Measurements from ENCODE around the gene CHRND.

Gene CHRND

DNA sequence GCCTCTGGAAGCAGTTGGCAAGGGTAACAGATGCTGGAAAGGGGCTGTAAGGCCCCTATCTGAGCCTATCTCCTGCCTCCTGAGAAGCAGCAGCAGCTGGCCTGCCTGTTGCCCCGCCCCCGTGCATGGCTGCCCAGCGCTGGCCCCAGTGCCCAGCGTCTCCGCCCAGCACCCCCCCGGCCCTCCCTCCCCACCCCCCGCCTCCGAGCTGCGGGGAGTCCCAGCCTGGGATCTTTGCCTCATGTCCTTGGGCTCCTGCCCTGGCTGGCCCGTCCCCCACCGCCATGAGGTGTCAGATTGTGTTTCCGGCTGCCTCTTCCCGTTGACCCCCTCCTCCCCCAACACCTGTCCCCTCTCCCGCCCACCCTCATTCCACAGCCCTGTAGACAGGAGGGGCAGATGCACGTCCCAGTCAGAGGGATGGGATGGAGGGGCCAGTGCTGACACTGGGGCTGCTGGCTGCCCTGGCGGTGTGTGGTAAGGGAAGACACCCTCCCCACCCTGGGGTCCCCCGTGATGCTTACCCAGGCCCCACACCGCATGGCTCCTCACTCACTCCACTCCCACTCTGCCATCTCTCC, at the start of gene CHRND:
Gene CHRND, plus strand, starts transcription at position 370 of the 581 bp plus-strand sequence. Its CDS starts 56 bp downstream, at position 426.
- no peak for DNase-seq (ENCODE audit: low read depth)

DNA sequence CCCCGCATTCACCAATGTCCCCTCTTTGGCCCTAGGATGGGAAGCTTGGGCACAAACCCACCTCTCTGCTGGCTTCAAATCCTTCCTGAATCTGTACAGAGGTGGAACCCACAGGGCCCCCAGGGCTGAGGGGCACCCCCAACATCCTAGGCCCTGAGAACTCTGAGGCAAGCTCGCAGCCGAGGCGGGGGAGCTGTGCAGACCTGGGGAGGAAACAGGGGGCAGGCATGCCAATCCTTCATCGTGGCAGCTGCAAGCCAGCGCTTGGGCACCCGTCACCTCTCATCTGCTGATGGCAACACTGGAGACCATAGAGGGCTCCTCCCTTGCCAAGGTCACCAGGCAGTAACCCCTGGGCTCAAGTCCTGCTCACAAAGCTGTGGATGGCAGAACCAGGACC, 49.2 kb upstream of the CHRND start:
- DNase-seq (ENCODE audit: low read depth) = no peak

DNA sequence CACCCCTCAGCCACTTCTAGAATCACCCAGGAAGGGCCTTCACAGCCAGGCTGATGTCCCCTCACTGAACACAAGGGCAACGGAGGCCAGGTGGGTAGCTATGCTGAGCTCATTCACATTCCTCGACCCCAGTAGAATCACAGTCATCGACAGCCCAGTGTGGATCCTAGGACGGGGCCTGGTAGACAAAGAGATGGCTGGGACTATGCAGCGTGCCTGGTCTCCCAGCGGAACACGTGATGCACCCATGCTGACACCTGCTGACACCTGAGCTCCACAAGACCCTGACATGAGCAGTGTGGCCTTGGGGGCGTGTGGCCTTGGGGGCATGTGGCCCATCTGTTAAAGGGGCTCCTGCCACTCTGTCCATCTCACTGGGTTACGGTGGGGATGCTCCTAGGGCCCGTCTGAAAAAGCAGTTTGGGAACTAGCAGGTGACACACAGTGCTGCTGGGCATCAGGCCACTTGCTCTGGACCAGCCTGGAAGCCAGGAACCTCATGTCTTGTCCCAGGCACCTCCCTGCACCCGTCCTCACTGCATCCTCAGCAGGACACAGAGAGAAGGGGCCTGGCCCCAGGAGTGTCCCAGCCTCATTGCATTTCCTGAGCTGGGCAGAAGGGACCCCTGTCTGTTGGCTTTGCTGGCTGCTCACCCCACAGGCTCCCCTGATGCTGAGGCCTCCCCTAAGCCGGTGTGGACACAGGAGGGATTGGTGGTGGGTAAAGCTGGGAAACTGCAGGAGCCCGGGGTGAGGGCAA, 48.0 kb upstream of the CHRND start:
- DNase-seq (ENCODE audit: low read depth) = no peak

DNA sequence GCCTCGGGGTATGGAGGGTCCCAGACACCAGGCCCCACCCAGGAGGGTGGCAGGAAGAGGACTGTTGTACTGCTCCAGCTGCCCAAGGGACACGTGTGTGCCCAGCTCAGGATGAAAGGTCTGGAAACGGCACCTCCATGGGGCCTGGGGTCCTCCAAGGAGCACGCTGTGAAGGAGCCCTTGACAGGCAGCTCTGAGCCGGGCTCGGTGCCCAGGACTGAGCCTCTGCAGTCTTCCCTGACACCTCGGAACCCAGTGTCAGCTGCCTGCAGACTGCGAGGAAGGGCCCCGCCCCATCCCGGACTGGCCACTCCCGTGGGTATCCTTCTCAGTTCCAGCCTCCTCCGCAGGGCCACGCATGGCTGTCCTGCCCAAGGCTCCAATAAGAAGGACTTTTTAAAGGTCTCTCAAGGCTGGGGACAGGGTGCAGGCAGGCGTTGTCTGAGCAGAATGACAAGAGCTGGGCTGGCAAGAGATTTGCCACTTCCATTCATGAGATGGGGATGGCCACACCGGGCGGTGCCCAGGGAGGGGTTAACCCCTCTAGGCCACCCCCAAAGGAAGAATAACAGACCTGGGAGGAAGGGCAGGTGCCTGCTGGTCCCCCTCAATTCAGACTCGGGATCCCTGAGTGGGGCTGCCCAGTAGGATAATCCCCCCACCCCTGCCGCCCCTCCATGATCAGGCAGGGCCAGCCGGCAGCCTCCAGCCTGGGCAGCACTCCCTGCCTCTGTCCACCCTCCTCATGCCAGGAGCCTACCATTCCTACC, 47.2 kb upstream of the CHRND start:
- DNase-seq (ENCODE audit: low read depth) = no peak

DNA sequence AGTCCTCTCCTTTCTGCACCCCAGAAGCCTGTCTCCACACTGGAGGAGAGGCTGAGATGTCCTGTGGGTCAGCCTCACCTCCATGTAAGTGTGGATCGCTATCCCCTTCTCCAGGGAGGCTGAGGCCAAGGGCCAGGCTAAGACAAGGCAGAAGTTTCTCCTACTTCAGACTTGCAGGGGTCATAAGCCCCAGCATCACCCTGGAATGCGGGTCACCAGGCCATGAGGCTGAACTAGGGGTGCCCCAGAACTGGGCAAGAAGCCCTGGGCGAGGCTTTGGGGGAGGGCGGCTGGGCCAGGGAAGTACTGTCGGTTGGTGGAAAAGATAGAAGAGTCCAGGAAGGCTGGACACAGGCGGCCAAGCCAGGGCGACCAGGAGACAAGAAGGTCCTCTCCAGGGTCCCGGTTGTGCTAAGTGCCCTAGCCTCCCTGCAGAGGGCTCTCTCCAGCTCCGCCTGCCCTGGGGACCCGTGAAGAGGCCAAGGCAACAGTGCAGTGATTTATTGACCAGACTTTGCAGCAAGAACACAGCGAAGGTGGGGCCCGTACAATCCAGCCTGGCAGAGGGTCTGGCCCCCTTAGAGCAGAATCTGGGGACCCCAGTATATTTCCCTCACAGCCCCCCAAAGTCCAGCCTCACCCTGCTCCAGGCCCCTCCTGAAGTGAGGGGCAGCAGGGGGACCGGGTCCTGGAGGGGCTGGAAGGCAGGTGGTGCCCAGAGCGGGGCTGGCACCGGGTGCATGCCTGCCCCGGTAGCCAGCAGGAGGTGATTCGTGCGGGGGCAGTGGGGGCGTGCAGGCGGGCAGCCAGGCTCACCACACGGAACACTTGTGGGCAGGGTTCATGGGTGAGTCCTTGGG, 46.4 kb upstream of the CHRND start:
- no peak for DNase-seq (ENCODE audit: low read depth)

DNA sequence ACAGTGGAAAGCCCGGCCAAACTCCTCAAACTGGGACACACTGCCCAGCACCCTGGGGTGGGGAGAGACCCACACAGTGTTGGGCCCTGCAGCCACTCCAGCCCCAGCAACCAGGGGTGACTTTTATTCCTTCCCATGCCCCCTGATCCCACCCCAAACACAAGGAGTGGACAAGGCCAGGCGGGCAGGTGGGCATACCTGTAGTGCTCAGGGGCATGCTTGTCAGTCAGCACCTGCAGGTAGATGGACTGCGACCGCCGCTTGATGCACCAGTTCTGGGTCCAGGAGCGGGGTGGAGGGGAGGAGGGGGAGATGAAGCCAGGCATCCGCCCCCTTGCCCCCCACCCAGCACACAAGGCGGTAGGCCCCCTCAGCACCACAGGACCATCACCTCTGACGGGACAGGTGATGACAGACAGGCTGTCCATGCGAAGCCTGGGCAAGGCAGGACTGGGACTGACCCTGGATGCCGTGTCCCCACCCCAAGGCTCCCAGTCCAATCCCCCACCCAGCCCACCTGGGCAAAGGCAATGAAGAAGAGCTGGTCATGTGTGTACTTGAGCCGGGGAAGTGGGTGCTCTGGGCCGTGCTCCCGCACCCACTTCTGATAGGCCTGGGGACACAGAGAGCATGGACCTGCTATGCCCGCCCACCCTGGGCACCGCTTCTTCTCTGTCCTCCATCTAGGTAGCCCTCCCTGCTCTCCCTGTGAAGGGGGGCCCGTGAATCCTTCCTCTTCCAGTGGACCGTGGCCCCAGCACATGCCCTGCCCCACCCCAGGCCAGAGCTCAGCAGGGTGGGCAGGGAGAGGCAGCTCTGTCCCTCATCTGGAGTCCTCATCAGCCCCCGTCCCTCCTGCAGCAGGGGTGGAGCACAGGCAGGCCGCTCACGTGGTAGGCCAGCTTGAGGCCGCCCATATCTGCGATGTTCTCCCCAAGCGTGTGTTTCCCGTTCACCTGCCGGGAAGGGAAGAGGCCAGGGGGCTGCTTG, 45.5 kb upstream of the CHRND start:
- DNase-seq (ENCODE audit: low read depth) = no peak

DNA sequence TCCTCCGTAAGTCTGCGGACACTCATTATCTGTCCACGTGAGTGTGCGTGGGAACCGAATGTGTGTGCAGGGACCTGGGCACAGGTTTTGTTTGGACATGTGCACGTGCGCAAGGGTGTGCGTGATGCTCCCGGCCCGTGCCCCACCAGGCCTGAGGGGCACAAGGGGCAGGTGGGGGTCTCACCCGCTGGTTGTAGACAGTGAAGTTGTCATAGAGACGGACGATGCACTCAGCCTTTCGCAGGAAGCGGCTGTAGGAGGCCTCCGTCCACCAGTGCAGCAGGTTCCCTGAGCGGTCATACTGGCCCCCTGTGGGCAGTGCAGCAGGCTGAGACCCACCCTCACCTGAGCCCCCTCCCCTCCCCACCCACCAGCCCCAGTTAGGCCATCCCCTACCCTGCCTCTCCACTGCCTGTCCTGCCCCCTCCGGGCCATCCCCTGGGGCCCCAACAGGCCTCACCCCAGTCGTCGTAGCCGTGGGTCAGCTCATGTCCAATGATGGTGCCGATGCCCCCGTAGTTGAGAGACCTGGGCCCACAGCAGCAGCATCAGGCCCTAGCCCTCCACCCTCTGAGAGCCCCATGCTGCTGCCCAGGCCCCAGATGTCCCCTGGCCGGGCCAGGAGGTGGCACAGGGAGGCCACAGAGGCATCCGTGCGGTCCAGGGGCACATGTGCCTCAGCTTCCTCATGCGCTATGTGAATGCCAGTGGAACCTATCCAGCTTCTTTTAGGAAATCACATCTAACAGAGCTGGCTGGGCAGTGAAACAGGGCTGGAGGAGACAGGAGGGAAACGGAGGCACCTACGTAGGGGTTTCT, 44.4 kb upstream of the CHRND start:
- no peak for DNase-seq (ENCODE audit: low read depth)

DNA sequence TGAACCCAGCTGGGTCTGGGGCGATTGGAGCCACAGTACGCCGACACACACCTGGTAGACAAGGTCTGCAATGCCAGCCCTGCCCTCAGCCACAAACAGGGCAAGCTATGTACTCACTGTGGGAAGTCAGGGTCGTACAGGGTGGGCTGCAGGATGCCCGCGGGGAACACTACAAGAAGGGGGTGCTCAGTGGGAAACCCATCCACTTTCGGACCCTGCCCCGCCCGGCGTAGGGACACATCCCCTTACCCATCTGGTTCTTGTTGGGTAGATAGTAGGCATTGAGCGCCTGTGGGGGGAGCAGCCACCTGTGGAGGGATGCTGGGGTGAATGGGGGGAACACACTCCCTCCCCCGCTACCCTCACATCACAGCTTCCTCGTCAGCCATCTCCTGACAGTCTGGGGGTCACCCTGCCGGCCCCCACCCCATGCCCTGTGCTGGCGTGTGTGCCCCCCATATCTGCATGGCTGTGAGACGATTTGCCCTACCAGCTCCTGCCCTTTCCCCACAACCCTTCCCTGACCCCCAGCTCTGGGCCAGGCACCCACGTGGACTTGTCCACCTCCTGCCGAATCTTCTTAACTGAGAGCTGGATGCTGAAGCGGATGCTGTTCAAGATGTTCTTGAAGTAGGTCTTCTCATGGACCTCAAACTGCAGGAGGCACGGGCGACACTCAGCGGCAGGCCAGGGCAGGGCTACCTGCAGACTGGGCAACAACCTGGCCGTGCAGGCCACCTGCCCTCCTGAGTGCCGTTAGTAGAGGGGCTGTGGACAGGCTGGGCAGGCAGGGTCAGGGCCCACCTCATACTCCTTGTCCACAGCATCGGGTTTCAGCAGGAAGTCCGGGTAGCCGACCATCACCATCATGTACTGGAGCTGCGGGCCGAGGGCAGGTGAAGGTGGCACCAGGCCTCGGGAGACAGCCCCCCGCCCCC, 43.4 kb upstream of the CHRND start:
- DNase-seq (ENCODE audit: low read depth) = no peak

DNA sequence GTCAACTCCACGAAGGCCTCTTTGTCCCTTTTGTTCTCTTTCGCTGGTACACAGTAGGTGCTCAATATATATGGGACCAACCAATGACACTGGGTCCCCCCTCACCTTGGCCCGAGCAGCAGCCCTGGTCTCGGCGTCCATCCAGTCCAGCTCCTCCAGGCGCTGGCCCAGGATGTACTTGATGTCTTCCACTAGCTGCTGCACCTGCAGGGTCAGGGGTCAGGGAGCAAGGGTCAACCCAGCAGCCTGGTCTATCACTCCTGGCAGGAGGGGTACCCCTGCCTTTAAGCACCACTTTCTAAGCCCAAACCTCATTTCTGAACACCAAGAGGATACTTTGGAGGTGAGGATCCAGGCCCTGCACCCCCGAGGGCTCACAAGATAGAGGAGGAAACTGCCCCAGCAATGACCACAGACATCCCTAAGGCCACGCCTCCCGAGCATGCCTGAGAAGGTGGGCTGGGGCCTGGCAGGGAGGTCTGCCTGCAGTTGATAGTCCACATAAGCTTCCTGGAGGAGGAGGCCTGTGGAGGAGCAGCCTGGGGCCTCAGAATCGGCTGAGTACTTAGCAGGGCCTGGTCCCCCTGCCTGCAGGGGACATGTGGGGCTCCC, 42.5 kb upstream of the CHRND start:
- DNase-seq (ENCODE audit: low read depth) = no peak

DNA sequence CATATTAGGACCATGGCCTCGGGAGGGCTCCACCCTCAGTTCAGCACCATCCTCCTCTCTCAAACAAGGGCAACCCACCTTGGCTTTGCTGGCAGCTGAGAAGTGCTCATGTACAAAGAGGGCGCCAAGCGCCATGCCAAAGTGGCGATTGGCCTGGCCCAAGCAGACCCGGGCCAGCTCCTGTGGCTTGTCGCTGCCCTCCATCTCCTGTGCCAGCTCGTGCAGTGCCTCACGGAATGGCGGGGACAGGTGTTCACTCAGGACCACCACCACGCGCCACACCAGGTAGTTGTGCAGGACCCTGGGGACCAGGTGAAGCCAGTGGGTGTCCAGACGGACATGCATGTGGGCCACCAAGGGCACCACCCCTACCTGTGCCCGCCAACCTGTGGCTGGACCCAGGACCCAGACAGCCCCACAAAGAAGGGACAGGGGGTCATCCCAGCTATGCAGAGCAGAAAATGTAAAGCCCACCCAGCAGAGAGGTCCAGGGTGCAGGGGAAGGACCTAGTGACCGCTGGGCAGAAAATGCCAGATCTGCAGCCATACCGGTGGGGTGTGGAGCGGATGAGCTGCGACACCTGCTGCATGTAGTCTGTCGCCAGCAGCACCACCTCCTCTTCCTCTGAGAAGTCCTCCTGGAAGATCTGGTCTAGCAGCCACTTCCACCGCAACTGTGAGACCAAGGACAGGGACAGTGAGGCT, 41.9 kb upstream of the CHRND start:
- no peak for DNase-seq (ENCODE audit: low read depth)

DNA sequence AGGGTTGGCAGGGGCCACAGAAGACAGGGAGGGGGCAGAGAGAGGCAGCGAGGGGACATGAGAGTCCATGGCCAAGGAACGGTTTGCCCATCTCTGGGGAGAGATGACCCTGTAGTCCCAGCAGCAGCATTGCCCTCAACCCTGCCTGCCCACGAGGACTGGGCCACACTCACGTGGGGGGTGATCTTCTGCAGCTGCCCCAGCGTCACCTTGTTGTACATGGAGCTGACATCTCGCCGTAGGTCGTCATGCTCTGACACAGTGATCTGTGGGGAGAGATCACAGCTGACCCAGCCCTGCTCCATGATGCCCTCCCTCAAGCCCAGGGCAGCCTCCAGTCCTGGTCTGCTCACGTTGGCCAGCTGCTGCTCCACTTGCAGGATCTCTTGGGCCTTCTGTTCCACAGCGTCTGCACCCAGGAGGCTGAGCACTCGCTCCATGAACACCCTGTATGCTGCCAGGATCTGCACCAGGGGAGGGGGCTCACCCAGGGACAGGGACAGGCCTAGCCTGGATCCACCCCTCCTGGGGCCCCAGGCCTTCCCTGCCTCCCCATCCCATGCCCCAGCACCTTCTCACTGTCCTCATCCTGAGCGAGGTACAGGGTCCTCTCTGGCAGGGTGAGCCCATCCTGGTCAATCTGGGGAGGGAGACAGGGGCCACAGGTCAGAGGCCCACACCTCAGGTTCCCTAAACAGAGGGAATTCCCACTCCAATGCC, 41.2 kb upstream of the CHRND start:
- DNase-seq (ENCODE audit: low read depth) = no peak

DNA sequence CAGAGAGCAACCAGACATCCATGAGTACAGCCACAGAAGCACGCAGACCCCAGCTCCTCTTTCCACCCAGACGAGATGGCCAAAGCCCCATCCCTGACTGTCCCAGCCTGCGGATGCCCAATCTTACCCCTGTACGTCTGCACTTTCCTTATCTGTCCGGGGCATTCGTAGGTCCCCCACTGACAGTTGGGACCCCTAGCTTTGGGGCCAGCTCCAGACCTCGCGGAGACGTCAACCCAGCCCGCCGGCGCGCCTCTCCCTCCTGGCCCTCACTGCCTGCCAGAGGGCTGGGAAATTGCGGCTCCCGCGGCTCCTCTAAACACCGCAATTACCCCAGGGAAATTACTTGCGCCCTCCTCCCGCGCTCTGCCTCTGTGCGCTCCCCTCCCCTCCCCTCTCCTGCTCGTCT, 40.6 kb upstream of the CHRND start:
- DNase-seq (ENCODE audit: low read depth) = no peak

DNA sequence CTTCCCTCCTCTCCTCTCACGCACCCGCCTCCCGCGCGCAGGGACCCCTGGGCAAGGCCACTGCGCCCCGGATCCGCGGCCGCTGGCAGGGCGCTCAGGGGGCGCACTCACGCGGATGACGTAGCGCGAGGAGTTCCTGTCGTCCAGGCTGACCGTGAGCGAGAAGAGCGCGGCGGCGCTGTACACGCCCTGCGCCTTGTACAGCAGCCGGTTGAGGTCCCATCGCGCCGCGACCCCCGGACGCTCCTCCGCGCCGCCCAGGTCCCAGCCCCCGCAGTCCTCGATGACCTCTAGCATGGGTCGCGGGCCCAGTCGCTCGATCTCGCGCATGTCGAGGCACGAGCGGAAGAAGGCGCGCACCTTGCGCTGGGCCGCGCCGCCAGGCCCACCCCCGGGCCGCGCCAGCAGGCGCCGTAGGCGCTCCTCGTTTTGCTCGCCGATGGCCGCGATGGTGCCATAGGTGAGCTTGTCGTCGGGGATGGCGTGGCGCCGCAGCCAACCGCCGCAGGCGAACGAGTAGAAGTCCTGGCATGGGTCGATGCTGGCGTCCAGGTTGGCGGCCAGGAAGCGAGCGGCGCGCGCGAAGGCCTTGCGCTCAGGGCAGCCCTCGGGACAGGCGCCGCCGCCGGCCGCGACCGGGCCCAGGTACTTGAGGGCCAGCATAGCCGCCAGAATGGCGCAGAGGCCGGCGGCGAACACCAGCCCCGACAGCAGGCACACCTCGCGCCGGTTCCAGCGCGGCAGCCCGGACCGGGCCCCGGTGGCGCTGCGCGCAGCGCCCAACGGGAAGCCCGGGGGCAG, 40.0 kb upstream of the CHRND start:
- DNase-seq (ENCODE audit: low read depth) = no peak

DNA sequence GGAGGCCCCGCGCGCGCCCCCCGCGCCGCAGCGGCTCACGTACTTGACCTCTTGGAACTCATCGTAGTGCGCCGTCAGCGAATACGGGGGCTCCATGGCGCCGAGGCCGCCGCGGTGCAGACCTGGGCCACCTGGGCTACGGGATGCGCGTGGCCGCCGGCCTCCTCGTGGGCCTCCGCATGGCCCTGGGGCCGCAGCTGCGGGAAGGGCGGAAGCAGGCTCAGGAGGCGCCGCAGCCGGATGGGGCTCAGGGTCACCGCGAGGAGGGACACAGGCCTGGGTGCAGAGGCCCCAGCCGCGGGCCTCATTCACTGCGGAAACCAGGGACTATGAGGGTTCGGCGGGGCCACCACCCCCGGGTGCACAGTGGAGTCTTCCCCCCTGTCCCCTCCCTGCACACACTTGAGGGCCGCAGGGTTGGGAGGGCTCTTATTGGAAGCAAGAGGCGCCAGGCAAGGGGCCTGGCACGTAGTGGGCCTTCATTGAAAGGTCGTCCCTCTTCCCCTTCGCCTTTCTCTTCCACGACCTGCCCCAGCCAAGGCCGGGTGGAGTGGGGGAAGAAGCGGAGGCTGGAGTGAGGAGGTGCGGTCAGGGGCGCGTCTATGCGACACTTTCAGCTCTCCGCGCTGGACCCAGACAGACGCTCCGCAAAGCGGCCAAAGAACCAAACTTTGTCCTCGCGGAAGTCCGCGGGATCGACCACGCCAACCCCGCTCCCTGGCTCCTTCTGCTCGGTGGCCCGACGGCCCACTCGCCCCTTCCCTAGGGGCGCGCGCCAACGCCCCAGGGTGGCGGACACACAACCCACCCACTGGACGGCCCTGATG, 39.2 kb upstream of the CHRND start:
- no peak for DNase-seq (ENCODE audit: low read depth)

DNA sequence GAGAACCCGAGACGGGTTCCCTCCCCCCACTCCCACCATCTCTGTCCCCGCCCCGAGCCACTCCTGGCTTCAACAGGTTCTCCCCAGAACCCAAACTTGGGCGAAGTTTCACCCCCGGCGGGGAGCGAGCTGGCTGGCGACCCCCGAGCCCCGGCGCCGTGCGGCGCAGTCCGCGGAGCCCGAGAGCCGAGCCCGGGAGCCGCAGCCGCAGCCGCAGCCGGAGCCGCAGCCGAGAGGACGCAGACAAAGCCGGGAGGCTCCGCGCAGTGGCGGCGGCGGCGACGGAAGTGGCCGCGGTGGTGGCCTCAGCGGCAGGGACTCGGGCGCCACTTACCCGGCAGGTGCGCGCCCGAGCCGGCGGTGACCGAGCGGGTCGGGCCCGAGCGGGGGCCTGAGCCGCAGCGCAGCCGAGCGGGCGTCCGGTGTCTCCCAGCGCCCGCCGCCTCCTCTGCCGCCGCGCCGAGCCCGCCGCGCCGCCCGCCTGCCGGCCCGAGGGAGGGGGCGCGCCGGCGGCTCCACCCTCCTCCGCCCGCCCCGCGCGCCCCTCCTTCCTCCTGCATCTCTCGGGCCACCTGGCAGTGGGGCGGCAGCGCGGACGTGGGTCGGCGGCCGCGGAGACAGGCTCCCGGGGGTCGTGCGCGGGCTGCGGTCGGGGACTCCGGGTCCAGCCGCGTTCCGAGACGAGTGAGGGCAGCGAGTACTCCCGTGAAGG, 38.4 kb upstream of the CHRND start, which contains the start of gene ECEL1:
Gene ECEL1, minus strand, starts transcription at position 450 of the 712 bp plus-strand sequence. CDS start 1,181 bp downstream, outside the sequence.
- DNase-seq (ENCODE audit: low read depth) = no peak

All from amniotic epithelial cell (primary cell).